Kidney capillary endothelial cell (primary cell): ENCODE measurements around the gene PNPLA8.
A peak's percentile ranks its signal among the peaks of the same experiment; 100 is the strongest.
"Not testable (repeated sequence)": the region's sequence is repeated elsewhere in the genome, so short reads cannot be mapped to it uniquely, and the experiment has no call there.

Experiments used
- DNase-seq: peaks from one replicate; pipeline ENCODE4 v3.0.0-alpha.2; 2018; ENCODE audit warnings: low spot score

PNPLA8 gene, protein sequence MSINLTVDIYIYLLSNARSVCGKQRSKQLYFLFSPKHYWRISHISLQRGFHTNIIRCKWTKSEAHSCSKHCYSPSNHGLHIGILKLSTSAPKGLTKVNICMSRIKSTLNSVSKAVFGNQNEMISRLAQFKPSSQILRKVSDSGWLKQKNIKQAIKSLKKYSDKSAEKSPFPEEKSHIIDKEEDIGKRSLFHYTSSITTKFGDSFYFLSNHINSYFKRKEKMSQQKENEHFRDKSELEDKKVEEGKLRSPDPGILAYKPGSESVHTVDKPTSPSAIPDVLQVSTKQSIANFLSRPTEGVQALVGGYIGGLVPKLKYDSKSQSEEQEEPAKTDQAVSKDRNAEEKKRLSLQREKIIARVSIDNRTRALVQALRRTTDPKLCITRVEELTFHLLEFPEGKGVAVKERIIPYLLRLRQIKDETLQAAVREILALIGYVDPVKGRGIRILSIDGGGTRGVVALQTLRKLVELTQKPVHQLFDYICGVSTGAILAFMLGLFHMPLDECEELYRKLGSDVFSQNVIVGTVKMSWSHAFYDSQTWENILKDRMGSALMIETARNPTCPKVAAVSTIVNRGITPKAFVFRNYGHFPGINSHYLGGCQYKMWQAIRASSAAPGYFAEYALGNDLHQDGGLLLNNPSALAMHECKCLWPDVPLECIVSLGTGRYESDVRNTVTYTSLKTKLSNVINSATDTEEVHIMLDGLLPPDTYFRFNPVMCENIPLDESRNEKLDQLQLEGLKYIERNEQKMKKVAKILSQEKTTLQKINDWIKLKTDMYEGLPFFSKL

DNA sequence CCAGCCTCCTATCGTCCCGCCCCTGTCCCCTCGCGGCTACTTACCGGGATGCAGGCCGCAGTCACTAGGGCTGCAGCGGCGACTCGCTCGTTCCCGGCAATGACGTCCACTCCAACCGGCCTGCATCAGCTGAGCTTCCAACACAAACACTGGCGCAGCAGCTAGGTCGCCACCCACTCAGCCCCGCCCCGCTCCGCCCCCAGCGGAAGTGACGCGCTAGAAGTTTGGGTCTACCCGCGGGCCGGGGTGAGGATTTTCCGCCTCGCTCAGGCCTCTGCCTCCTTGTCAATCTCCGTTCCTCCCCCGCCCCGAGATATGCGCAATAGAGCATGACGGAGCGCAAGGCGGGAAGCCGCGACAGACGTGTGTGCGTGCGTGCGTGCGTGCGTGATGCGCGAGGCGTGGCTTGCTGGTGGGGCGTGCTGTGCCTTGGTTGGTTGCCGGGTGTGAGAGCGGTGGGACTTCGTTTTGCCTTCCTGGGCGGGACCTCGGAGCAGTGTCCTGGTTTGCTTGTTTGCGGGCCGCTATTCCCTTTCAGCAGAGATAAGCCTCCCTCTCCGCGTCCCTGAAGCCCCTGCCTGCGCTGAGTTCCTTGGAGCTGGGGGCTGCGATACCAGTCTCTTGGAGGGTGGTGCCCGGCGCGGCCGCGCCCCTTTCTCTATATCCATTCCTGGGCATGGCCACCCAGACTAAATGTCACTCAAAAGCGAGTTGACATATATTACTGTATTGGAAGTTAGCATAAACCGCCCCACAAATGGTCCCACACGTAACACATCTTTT is at the start of gene PNPLA8:
TSS of gene PNPLA8 (minus strand) at position 151 of the 783 bp plus-strand sequence. CDS start 10,644 bp downstream, outside the sequence.
- DNase-seq = peak; percentile 99

DNA sequence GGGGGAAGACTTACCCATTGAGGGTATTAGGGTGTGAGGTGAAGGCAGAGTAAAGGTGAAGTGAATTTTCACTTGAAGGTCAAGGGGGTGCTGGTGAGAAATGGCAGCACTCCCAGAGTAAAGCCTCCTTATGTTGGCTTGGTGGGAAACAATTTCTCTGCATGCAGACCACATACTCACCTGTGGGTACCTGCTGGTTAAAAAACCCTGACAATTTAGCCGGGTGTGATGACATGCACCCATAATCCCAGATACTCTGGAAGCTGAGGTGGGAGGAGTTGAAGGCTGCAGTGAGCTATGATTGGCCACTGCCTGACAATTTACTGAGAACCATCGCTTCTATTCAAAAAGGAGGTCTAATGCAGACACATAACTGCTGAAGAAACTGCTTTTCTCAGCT is 49.2 kb upstream of the PNPLA8 start:
- no peak for DNase-seq

DNA sequence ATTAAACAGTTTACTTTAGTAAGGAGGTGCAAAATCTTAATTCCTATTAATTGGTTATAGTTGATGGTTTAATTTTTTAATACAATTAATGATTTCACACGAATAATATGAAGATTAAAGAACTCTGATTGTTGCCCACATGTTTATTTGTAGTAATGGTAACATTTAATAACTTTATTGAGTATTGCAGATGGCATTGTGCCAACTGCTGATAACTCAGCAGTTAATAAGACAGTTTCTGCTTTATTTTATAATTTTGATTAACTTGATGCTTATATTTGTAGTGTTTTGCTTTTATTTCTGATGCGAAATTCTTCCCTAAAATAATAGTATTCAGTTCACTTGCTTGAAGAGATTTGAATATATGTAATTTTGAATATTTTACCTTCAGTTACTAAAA is 46.5 kb upstream of the PNPLA8 start:
- DNase-seq = no peak

DNA sequence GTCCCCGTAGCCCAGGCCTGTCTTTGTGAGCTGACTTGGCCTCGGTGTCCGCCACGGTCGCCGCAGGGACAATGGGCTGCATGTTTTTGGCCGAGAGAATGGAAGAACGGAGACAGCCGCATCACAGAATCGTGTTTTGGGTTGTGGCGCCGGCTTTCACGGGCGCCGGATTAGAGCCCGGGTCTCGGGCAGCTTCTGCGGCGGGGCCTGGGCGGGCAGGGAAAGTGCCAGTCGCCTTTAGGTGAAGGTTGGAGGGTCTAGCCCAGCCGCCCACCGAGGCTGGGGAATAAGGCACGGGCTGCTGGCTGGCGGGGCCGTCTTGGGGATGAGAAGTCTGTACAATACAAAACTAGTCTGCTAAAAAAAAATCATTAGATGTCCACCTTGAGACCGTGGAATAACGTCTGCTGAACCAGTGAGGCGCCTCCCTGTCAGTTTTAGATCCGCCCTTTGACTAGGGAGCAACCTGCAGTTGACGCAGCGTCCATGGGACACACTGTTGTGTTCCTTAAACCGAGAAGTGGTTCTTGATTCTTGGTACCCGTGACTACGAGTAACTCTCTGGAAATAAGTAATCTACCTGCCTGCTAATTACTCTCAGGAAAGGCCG is 44.3 kb upstream of the PNPLA8 start:
- peak; percentile 26 for DNase-seq

DNA sequence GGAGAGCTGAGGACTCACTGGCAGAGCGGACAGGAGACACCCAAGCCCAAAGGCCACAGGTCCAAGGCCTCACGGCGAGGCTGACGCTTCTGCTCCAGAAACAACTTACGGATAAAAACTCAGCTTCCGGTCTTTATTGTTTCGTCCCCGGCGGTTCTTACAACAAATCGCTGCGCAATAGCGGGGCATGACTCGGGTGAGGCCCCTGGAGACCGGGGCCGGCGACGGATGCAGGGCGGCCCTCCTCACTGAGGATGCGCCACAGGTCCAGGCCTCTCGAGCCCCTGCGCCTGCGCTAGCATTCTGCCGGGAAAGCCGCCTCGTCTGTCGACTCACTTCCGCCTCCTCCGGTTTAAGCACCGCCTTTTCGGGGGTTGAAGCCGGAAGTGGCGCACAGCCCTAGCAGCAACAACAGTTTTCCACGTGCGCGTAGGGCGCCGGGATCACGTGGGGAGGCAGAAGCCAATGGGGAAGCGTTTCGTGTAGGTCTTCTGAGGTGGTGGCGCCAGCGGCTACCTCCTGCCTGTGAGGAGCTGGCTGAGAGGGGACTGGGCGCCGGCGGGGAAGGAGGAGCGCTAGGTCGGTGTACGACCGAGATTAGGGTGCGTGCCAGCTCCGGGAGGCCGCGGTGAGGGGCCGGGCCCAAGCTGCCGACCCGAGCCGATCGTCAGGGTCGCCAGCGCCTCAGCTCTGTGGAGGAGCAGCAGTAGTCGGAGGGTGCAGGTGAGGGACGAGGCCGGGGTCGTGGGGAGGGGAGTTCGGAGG is 43.6 kb upstream of the PNPLA8 start, which contains the start of the genes DNAJB9 and THAP5:
TSS of gene DNAJB9 (plus strand) at position 494 of the 765 bp plus-strand sequence. CDS start 1,853 bp downstream, outside the sequence.
TSS of gene THAP5 (minus strand) at position 326 of the 765 bp plus-strand sequence. CDS start at position 189, 137 bp downstream.
- peak; percentile 98 for DNase-seq

DNA sequence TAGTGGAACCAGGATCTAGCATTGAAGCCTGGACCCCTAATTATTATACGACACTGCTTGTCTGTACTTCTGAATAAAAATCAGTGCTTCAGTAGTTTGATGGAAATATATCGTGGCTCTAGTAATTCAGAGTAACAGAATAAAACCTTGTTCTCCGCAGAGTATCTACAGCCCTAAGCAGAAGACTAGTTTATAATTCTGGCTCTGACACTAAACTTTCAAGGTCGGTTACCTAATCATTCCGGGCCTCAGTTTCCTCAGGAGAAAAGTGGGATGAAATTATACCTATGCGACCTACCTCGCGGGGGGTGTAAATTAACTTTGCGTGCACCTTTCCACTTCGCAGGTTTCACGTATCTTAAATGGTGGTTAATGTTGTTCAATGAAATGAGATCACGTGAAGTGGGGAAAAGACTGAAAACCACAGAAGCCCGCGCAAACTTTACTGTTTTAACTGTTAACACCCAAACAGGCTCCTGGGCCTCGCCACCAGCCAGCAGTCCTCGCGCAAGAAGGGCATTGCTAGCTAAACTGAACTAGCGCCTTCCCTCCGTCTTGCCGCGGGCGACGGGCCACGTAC is 43.0 kb upstream of the PNPLA8 start:
- no peak for DNase-seq

DNA sequence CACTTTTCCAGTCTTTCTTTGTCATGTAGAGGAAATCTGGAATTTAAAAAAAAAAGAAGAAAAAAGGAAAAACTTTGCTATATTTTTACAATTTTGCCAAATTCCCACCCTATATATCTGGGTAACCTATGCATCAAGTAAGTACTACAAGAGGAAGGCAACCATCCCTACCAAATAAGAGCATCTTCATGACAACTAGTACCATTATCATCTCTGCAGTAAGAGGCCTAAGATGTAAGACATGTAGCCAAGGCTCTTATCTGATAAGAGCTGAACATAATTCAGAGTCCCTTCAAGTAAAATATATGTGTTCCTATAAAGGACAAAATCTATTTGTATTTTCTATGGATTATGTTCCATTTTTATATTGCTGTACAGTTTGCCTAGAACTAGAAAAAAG is 40.1 kb upstream of the PNPLA8 start:
- DNase-seq = no peak

DNA sequence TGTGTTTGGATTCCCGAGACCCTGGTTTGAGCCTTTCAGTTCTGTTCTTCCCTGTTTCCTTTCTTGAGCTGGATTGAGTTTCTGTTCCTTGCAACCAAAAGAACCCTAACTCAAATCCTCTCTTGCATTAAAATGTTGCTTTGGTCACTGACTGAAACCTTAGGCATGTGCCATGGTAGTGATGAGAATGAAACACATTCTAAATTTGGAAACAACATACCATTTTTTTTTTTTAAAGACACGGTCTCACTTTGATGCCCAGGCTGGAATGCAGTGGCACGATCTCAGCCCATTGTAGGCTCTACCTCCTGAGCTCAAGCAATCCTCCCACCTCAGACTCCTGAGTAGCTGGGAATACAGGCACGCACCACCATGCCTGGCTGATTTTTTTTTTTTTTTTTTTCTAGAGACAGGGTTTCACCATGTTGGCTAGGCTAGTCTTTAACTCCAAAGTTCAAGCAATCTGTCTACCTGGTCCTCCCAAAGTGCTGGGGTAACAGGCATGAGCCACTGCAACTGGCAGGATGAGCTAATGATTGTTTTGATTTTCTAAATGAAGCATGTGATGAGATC is 35.2 kb upstream of the PNPLA8 start:
- DNase-seq = no peak

DNA sequence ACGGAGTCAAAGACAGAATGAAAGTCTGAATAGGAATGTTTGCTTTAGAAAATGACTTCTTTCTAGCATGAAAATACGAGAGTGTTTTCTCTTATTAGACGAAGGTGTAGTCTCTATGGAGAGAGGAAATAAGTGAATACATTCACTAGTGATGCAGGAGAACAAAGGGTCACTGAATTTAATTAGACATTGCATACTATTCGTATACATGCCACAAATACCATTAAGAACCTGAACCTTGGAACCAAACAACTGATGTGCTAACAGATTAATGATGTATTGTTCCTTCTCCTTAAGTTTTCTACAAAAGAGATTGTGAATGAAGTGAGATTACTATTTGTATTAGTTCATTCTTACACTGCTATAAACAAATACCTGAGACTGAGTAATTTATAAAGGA is 33.3 kb upstream of the PNPLA8 start:
- DNase-seq = no peak

DNA sequence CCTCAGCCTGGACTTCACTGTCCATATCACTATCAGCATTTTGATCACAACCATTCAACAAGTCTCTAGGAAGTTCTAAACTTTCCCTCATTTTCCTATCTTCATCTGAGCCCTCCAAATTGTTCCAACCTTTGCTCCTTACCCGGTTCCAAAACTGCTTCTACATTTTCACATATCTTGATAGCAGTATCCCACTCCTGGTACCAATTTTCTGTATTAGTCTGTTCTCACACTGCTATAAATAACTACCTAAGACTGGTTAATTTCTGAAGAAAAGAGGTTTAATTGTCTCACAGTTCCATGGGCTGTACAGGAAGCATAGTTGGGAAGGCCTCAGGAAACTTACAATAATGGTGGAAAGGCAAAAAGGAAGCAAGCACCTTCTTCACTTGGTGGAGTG is 31.7 kb upstream of the PNPLA8 start:
- no peak for DNase-seq

DNA sequence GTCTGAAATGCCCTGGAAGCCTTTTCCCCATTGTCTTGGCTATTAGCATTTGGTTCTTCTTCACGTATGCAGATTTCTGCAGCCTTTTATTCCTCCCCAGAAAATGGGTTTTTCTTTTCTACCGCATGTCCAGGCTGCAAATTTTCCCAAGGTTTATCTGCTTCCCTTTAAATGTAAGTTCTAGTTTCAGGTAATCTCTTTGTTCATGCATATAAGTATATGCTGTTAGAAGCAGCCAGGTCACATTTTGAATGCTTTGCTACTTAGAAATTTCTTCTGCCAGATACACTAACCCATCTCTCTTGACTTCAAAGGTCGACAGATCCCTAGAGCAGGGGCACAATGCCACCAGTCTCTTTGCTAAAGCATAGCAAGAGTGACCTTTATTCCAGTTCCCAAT is 31.3 kb upstream of the PNPLA8 start:
- no peak for DNase-seq

DNA sequence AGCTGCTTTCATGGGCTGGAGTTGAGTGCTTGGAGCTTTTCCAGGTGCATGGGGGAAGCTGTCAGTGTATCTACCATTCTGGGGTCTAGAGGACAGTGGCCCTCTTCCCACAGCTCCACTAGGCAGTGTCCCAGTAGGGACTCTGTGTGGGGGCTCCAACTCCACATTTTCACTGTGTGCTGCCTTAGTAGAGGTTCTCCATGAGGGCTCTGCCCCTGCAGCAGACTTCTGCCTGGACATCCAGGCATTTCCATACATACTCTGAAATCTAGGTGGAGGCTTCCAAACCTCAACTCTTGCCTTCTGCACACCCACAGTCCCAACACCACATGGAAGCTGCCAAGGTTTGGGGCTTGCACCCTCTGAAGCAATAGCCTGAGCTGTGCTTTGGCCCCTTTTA is 30.7 kb upstream of the PNPLA8 start:
- DNase-seq = not testable (repeated sequence)

DNA sequence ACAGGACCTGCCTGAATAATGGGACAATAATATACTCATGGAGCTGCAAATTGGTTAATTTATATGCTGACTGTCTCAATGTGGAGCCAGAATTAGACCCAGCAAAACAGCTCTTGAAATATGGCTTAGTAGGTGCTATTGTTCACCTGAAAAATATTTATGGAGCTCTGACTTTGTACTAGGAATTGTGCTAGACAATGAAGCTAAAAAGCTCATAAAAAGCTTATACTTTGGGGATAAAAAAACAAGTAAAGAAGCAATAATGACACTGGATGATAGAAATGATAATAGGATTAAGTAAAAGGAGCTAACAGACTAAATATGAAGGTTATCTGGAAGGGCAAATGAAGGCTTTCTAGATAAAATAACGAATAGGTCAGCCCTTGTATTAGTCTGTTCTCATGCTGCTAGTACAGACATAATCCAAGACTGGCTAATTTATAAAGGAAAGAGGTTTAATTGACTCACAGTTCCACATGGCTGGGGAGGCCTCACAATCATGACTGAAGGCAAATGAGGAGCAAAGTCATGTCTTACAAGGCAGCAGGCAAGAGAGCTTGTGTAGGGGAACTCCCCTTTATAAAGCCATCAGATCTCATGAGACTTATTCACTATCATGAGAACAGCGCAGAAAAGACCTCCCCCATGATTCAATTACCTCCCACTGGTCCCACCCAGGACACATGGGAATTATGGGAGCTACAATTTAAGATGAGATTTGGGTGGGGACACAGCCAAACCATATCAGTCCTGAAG is 22.4 kb upstream of the PNPLA8 start:
- DNase-seq = not testable (repeated sequence)

DNA sequence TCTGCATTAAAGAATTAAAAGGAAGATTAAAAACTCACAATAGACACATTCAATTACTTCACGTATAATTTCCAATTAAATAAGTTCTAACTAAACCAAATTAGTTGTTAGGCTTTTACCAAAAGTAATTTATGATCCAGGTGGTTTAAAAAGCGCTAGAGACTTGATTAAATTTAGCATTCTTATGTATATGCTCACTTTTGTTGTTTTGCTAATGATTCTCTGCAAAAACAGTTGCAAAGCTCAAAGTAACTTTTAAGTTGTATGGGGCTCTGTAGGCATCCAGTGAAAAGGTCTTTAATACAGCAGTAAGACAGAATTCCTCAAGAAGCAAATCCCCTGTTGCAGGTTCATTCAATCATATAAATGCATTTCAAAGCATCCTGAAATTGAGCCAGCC is 15.5 kb upstream of the PNPLA8 start:
- DNase-seq = no peak

DNA sequence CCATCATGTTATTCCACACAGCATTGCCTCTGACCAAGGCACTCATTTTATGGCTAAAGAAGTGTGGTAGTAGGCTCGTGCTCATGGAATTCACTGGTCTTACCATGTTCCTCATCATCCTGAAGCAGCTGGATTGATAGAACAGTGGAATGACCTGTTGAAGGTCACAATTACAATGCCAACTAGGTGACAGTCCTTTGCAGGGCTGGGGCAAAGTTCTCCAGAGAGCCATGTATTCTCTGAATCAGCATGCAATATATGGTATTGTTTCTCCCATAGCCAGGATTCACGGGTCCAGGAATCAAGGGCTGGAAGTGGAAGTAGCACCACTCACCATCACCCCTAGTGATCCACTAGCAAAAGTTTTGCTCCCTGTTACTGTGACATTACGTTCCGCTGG is 12.8 kb upstream of the PNPLA8 start:
- DNase-seq = not testable (repeated sequence)

DNA sequence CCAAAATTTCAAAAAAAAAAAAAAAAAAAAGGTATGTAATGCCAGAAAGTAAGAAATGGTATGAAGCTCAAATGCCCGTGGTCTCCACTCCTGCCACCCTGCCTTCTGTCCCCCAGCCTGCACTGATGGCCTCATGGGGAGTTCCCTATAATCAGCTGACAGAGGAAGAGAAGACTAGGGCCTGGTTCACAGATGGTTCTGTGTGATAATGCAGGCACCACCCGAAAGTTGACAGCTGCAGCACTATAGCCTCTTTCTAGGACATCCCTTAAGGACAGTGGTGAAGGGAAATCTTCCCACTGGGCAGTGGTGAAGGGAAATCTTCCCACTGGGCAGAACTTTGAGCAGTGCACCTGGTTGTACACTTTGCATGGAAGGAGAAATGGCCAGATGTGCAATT is 12.3 kb upstream of the PNPLA8 start:
- not testable (repeated sequence) for DNase-seq

DNA sequence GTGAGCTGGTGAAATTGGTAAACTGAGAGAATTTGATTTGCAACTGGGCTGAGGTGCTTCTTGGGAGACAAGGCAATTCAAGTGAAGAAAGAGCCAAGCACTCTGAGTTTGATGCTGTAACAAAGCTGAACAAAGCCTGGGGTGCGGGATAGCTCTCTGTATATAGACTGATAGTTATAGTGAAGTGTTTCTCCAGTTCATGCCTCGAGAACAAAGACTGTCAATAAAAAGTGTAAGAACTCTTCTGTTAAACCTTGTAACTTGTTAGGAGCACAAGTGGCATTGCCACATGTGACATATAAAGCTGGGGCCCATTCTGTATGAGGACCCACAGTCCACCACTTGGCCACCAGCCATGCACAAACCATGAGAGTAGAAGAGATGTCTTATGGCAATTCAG is 11.3 kb upstream of the PNPLA8 start:
- DNase-seq = no peak

DNA sequence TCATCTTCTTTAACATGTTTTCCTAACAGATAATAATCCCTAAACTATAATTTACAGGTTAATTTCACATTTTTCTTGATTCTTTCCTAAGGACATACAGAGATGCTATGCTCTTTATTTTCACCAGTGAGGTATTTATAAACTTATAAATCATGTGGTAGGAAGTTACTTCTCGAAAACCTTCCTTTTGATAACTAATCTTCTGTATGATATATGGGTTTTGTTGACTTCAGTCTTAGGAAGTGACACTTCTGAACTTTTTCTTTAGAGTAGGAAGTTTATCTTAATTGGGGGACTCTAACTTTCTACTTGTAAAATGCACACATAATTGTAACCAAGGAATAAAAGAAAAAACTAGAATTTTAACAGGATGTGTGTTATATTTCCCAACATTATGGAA is 9.8 kb upstream of the PNPLA8 start:
- no peak for DNase-seq

DNA sequence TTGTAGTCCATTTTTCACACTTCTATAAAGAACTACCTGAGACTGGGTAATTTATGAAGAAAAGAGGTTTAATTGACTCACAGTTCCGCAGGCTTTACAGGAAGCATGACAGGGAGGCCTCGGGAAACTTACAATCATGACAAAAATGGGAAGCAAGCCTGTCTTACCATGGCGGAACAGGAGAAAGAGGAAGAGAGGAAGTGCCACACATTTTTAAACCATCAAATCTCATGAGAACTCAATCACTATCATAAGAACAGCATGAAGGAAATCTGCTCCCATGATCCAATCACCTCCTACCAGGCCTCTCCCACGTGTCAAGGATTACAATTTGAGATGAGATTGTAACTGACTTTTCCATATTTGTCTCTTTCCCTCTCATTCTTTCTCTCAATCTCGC is 9.3 kb upstream of the PNPLA8 start:
- DNase-seq = no peak

DNA sequence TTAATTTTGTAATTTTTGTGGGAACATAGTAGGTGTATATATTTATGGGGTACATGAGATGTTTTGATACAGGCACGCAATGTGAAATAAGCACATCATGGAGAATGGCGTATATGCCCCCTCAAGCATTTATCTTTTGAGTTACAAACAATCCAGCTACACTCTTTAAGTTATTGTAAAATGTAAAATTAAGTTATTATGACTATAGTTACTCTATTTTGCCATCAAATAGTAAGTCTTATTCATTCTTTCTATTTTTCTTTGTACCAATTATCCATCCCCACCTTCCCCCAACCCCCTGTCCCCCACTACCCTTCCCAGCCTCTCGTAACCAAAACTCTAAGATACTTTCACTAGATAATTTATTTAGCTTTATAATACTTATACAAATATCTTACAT is 7.8 kb upstream of the PNPLA8 start:
- no peak for DNase-seq
